Erythroblast (primary cell): ENCODE data around the gene BTLA.

Experiments used
- GATA1 ChIP-seq: IDR thresholded peaks from 2 replicates; pipeline ENCODE4 v1.6.1; 2011; ENCODE audit warnings: low read depth, mild to moderate bottlenecking, control low read depth, low read length, moderate library complexity
- POLR2A ChIP-seq: IDR thresholded peaks from 2 replicates; pipeline ENCODE4 v1.6.1; 2011; ENCODE audit warnings: mild to moderate bottlenecking, low read length

DNA sequence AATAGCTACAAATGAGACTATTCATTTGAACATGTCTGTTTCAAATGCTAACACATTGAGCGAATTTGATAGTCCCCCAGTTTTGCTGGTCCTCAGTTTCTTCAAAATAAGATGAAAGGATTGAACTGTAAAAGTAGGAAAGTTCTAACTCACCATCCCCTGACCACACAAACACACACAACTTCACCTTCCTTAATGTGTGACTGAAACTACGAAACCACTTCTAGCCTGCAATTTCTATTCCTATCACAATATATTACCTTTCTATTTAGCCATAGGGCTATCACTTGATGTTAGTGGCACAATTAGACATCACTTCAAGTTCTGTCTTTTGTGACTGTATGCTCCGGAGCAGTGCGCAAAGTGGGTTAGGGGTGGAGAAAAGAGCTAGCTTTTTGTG lies 14.9 kb downstream of the BTLA start:
- no peak for TF ChIP-seq POLR2A
- no peak for TF ChIP-seq GATA1
